Ectodermal cell (in vitro differentiated cells): Measurements from ENCODE around the gene NPM1.
A peak's percentile ranks its signal among the peaks of the same experiment; 100 is the strongest.

Experiments
- H3K27ac ChIP-seq: 2 replicates; pipeline ENCODE4 v1.7.0; 2013; ENCODE audit warnings: mild to moderate bottlenecking, low read depth, low read length; ENCODE audit not compliant: insufficient read depth, poor library complexity, severe bottlenecking
- H3K27me3 ChIP-seq: 2 replicates; pipeline ENCODE4 v1.7.0; 2013; ENCODE audit warnings: mild to moderate bottlenecking, low read length; ENCODE audit not compliant: insufficient read depth, control insufficient read depth, poor library complexity, severe bottlenecking
- H3K36me3 ChIP-seq: one replicate; pipeline ENCODE4 v1.7.0; 2013; ENCODE audit warnings: low read length; ENCODE audit not compliant: control insufficient read depth, insufficient read depth
- H3K4me1 ChIP-seq: one replicate; pipeline ENCODE4 v1.7.0; 2013; ENCODE audit warnings: low read length; ENCODE audit not compliant: control insufficient read depth, insufficient read depth
- H3K4me3 ChIP-seq: 2 replicates; pipeline ENCODE4 v1.7.0; 2013; ENCODE audit warnings: low read depth, low read length, control low read depth; ENCODE audit not compliant: insufficient read depth
- H3K9me3 ChIP-seq: 2 replicates; pipeline ENCODE4 v1.7.0; 2013; ENCODE audit warnings: mild to moderate bottlenecking, low read length, moderate library complexity; ENCODE audit not compliant: control insufficient read depth
- whole genome bisulfite sequencing, 2 experiments: methylation state at CpG; one replicate each; pipeline ENCODE4 v1.1.7; 2013; ENCODE audit warnings: missing lambda C conversion rate in 2 of 2; 5-methylcytosine and 5-hydroxymethylcytosine counted together

Gene NPM1

DNA sequence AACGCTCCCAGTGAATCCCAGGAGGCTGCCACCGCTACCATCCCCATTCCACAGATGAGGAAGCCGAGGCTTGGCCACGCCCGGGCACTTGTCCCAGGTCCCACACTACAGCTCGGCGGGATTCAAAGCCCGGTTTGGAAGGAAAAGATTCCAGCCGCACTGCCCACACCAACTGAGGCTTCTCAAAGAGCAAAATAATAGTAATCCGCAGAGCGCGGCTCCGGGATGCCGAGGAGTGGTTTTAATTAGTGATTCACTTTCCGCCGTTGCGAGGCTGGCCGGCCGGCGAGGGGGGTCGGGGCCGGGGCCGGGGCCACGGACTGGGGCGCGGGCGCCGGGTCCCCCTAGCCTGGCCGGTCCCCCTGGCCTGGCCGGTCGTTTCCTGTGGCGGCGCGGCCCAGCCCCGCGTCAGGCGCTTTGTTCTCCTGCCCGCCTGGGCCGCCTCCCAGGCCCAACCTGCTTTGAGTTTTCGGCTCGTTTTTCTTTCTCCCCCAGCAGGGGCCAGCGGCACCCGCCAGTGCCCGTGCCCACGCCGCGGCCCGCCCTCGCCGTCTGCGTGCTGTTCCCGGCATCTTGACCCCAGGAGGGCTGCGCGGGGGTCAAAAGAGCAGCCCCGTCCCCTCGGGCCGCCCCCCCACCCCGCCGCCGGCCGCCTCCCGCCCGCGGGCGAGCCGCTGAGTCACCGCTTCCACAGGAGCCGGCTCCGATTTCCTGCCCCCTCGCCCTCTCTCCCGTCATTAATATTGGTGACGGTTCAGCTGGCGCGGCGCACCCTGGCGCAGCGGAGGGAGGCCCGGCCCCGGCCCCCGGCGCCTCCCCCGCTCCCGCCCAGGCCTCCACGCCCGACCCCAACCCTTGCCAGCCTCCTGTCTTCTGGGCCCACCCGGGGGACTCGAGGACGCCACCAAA, 63.0 kb downstream of the NPM1 start:
- Histone ChIP-seq H3K9me3 (no peaks in the 10 kb centered on the region), H3K27me3 (peaks cover 21% of the 10 kb centered on the region), H3K36me3 (no peaks in the 10 kb centered on the region), H3K27ac (no peak overlapping the region), H3K4me3 (peak overlapping the region; percentile 29), H3K4me1 (peaks cover 8% of the 10 kb centered on the region)
- WGBS, 2 experiments = 7 to 8% methylated on average over 88 of the region's 88 CpGs

DNA sequence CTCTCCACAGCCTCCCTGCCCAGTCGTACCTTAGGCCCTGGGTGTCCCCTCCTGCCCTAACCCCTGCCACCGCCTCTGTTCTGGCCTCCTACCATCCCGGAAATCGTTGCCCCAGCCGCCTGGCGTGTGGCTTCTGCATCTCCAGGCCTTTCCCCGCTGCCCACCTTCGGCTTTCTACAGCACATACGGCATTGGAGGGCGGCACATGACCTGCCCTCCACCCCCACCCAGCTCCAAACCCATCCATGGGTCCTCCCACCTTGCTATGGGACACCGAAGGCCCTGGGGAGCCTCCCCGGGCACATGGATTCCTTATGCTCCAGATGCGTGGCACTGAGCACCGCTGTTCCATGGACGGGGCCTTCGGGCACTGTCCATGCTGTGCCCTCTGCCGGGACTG, 63.8 kb downstream of the NPM1 start:
- Histone ChIP-seq H3K4me1 (peaks cover 8% of the 10 kb centered on the region), H3K27me3 (peaks cover 21% of the 10 kb centered on the region), H3K36me3 (no peaks in the 10 kb centered on the region), H3K9me3 (no peaks in the 10 kb centered on the region), H3K4me3 (peak overlapping the region; percentile 29), H3K27ac (no peak overlapping the region)
- 80 to 81% methylated on average over 17 of the region's 17 CpGs for WGBS, 2 experiments

DNA sequence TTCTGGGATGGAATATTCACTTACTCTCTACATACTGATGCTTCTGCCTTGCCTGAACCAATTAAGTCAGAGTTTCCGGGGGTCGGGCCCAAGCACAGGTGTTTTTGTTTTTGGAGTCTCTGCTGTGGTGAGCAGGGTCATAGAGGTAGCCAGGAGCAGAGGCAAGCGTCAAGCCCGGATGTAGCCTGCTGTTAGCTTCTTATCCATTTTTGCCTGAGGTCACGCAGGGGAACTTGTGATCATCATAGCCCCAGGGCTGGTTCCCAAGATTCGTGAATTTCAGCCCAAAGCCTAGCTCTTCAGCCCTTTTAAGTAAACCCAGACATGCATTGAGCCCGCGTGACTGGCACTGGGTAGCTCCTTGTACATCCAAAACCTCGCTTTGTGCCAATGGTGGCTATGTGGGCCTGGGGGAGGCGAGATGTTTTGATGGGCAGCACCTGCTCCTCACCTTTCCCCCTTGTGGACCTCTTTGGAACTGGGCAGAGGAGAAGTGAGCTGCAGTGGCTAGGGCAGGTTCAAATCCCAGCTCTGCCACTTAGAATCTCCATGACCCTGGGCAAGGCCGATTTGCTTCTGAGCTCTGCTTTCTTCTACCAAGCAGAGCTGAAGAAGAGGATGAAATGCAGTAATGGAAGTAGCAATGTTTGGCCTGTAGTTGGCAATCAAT, 65.5 kb downstream of the NPM1 start:
- peaks cover 20% of the 10 kb centered on the region for H3K27me3 ChIP-seq
- WGBS, 2 experiments = 90 to 92% methylated on average over 11 of the region's 11 CpGs
- H3K4me3 ChIP-seq = no peak overlapping the region
- H3K36me3 ChIP-seq = no peaks in the 10 kb centered on the region
- no peaks in the 10 kb centered on the region for H3K9me3 ChIP-seq
- H3K27ac ChIP-seq = no peak overlapping the region
- peaks cover 8% of the 10 kb centered on the region for H3K4me1 ChIP-seq

DNA sequence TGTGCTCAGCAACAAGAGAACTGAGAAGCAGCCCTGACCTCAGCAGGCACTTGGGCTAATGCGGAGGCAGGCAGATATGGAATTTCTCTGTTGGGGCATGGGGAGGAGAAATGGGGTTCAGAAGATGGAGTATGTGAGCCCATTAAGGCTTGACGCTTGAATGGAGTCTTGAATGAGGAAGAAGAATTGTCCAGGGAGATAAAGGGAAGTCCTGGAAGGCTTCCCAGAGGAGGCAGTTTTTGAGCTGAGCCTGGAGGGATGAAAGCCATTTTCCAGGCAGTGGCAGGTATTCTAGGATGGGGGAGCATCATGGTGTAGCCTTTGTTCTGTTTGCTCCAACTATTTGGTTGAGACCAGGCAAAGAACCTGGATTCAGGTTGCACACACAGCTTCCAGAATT, 66.3 kb downstream of the NPM1 start:
- Histone ChIP-seq H3K4me3 (no peak overlapping the region), H3K27ac (no peak overlapping the region)

DNA sequence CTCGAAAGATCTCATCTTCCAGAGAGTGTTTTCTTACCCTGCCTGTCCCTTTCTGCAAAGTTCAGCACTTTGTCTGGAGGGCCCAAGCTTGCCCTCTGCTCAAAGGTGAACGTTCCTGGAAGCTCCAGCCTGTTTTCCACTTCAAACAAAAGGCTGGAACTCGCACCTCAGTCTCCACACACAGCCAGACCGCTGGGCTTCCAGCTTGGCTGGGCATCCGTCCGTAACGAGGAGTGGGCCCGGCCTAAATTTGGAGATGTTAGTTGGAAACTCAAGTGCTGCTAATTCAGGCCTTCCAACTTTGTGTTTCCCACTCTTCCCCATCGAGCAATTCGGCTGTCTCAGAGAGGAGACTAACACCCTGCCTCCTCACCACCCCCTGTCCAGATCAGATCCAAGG, 66.9 kb downstream of the NPM1 start:
- Histone ChIP-seq H3K4me1 (peaks cover 6% of the 10 kb centered on the region), H3K27ac (no peak overlapping the region), H3K4me3 (no peak overlapping the region), H3K36me3 (no peaks in the 10 kb centered on the region), H3K9me3 (no peaks in the 10 kb centered on the region), H3K27me3 (peaks cover 10% of the 10 kb centered on the region)
- 89 to 90% methylated on average over 10 of the region's 10 CpGs for WGBS, 2 experiments

More for the DNA sequence above, 66.3 kb downstream of the NPM1 start:
- H3K4me1 ChIP-seq = peaks cover 8% of the 10 kb centered on the region
- peaks cover 14% of the 10 kb centered on the region for H3K27me3 ChIP-seq
- WGBS, 2 experiments = 93 to 97% methylated on average over 2 of the region's 2 CpGs
- H3K36me3 ChIP-seq = no peaks in the 10 kb centered on the region
- H3K9me3 ChIP-seq = no peaks in the 10 kb centered on the region

DNA sequence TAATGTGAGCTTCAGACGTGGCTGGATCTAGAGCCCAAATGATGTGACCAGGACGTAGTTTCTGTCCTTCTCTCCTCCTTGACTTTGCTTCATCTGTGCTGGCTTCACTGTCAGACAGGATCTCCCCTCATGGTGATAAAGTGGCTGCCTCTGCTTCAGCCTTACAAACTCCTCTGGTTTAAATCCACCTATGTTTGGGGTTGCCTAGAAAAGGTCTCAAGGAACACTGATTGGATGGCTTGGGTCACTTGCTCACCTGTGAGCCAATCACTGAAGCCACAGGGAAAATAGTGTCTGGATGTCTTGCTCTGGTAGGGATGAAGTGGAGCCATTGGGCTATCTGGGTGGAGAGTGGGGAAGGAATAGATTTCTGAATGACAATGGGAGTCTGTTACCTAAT, 67.9 kb downstream of the NPM1 start:
- Histone ChIP-seq H3K27ac (no peak overlapping the region), H3K9me3 (no peaks in the 10 kb centered on the region), H3K4me3 (no peak overlapping the region), H3K4me1 (no peaks in the 10 kb centered on the region), H3K36me3 (no peaks in the 10 kb centered on the region), H3K27me3 (peaks cover under 1% of the 10 kb centered on the region)
- WGBS, 2 experiments = 86% methylated on average over 2 of the region's 2 CpGs

DNA sequence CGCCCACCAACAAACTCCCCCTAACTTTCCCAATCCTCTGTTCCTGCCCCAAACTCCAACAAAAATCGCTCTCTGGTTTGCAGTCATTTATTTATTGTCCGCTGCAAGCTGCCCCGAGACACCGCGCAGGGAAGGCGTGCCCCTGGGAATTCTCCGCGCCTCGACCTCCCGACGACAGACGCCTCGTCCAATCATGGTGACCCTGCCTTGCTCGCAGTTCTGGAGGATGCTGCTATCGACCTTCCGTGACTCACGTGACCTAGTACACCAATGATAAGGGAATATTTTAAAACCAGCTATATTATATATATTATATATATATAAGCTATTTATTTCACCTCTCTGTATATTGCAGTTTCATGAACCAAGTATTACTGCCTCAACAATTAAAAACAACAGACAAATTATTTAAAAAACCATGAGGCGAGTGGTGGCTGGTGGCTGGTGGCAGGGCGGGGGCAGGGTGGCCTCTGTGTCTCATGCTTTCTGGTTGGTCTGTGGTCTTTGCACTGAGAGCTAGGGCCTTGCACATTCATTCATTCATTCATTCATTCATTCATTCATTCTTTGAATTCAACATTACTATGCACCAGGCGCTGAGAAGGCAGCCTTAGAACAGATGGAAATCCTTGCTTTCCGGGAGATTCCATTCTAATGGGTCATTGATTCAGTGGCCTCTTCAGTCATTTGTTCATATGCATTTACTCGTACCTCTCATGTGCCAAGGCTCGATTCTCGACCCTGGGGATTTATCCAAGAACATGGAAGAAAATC, 69.7 kb downstream of the NPM1 start:
- H3K4me3 ChIP-seq = no peak overlapping the region
- no peak overlapping the region for H3K27ac ChIP-seq
- 94 to 96% methylated on average over 22 of the region's 25 CpGs for WGBS, 2 experiments
- no peaks in the 10 kb centered on the region for H3K27me3 ChIP-seq
- H3K4me1 ChIP-seq = no peaks in the 10 kb centered on the region
- H3K36me3 ChIP-seq = no peaks in the 10 kb centered on the region
- H3K9me3 ChIP-seq = no peaks in the 10 kb centered on the region

DNA sequence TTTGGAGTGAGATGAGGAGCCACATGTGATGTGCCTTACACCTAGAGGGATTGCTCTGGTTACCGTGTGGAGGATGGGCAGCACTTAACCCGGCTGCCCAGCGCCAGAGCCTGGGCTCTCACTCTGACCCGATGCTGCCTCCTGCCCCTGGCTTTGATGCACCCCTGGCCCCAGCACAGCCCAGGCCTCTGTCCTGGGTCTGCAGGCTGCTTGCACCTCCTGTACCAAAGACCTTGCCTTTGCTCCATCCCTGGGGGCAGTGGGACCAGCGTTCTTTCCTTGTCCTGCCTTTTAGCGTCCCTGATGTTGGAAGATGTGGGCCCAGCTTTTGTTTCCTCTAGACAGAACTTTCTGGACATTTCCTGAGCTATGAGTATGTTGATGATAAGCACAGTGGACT, 72.2 kb downstream of the NPM1 start:
- no peak overlapping the region for H3K4me3 ChIP-seq
- H3K9me3 ChIP-seq = no peaks in the 10 kb centered on the region
- H3K27ac ChIP-seq = no peak overlapping the region
- peaks cover 3% of the 10 kb centered on the region for H3K4me1 ChIP-seq
- WGBS, 2 experiments = 88 to 90% methylated on average over 6 of the region's 6 CpGs
- H3K27me3 ChIP-seq = no peaks in the 10 kb centered on the region
- no peaks in the 10 kb centered on the region for H3K36me3 ChIP-seq
